MM.1S (cell line): ENCODE measurements around the gene ASTN1.

Experiments
- DNase-seq: peaks from one replicate; pipeline ENCODE4 v3.0.0-alpha.2; 2015
- H2AFZ ChIP-seq: fragments of 300-600 bp; sonication (generic); 2 replicates; pipeline ENCODE4 v1.6.0; 2016; ENCODE audit warnings: antibody characterized with exemption, low read length
- H3F3A ChIP-seq: fragments of 300-600 bp; sonication (generic); 2 replicates; pipeline ENCODE4 v1.6.1; 2016; ENCODE audit warnings: mild to moderate bottlenecking, antibody characterized with exemption, low read length, moderate library complexity, mixed read lengths; ENCODE audit not compliant: insufficient read depth
- H3K27ac ChIP-seq: fragments of 300-600 bp; sonication (generic); 2 replicates; pipeline ENCODE4 v1.5.1; 2016; ENCODE audit warnings: mild to moderate bottlenecking, low read length
- H3K27me3 ChIP-seq: fragments of 300-600 bp; sonication (generic); replicated peaks from 2 replicates; pipeline ENCODE4 v1.6.0; 2016; ENCODE audit warnings: low read length; ENCODE audit not compliant: insufficient read depth
- H3K36me3 ChIP-seq: fragments of 300-600 bp; sonication (generic); replicated peaks from 2 replicates; pipeline ENCODE4 v1.6.1; 2016; ENCODE audit warnings: mild to moderate bottlenecking, low read length, mixed read lengths; ENCODE audit not compliant: insufficient read depth
- H3K4me1 ChIP-seq: fragments of 300-600 bp; sonication (generic); 2 replicates; pipeline ENCODE4 v1.6.1; 2016; ENCODE audit warnings: low read length, mixed read lengths
- H3K4me2 ChIP-seq: fragments of 300-600 bp; sonication (generic); 2 replicates; pipeline ENCODE4 v1.6.0; 2016; ENCODE audit warnings: low read depth, low read length
- H3K4me3 ChIP-seq: fragments of 300-600 bp; sonication (generic); 2 replicates; pipeline ENCODE4 v1.5.1; 2016; ENCODE audit warnings: low read length, mixed read lengths
- H3K79me2 ChIP-seq: fragments of 300-600 bp; sonication (generic); 2 replicates; pipeline ENCODE4 v1.6.1; 2016; ENCODE audit warnings: mixed run types, low read length, mixed read lengths
- H3K9ac ChIP-seq: fragments of 300-600 bp; sonication (generic); 2 replicates; pipeline ENCODE4 v1.6.1; 2016; ENCODE audit warnings: low read length, mixed read lengths
- H3K9me2 ChIP-seq: fragments of 300-600 bp; sonication (generic); replicated peaks from 2 replicates; pipeline ENCODE4 v1.6.1; 2016; ENCODE audit warnings: mild to moderate bottlenecking, low read length, mixed read lengths; ENCODE audit not compliant: insufficient read depth
- H3K9me3 ChIP-seq: fragments of 300-600 bp; sonication (generic); replicated peaks from 2 replicates; pipeline ENCODE4 v1.6.1; 2016; ENCODE audit warnings: mild to moderate bottlenecking, low read length, mixed read lengths; ENCODE audit not compliant: insufficient read depth
- H4K20me1 ChIP-seq: fragments of 300-600 bp; sonication (generic); 2 replicates; pipeline ENCODE4 v1.6.1; 2016; ENCODE audit warnings: mild to moderate bottlenecking, low read length, moderate library complexity, mixed read lengths; ENCODE audit not compliant: insufficient read depth
- EZH2 ChIP-seq: fragments of 300-600 bp; sonication (generic); optimal IDR thresholded peaks from 2 replicates; pipeline ENCODE3; 2017; ENCODE audit warnings: low read depth, mild to moderate bottlenecking, antibody characterized with exemption, low read length, mixed read lengths
- EZH2phosphoT487 ChIP-seq: fragments of 300-600 bp; sonication (generic); IDR thresholded peaks from 2 replicates; pipeline ENCODE4 v1.6.1; 2018; ENCODE audit warnings: antibody characterized with exemption, low read length
- TF ChIP-seq, protein P1 (sequence below): fragments of 300-600 bp; sonication (generic); IDR thresholded peaks from 2 replicates; pipeline ENCODE4 v1.5.1; 2016; ENCODE audit warnings: antibody characterized with exemption, low read length, mixed read lengths

ASTN1 gene

DNA sequence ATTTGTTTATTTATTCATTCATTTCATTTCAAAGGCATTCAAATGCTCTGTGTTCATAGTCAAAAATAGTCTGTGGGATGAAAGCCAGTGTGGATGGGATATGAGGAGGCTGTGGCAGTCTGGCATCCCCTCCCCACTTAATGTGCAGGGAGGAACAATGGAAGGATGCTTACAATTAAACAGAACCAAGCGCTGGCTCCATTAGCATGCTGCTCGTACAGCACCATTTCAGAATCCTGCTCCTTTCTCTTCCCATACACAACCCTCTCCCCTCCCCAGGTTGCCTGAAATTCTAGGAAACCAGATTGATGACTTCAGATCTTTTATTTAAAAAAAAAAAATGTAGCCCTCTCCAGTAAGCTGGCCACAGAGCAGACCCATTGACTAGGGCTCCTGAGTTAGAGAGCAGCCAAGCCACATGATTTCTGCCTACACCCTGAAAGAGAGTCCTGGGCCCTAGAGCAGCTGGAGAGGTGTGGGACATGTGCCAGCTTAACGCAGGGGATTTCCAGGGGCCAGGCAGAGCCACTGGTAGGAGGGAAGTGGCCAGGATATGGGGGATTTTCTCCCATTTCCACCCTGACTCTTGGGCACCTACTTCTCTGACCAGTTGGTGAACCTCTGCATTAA lies 205.2 kb downstream of the ASTN1 start:
- Histone ChIP-seq H3K4me2 (no peak overlapping the region), H3K9ac (no peak overlapping the region), H3K9me2 (no peaks in the 10 kb centered on the region), H3K4me1 (no peaks in the 10 kb centered on the region), H3K27ac (no peak overlapping the region), H3K36me3 (no peaks in the 10 kb centered on the region), H3K27me3 (no peaks in the 10 kb centered on the region), H4K20me1 (no peaks in the 10 kb centered on the region), H3K79me2 (no peaks in the 10 kb centered on the region), H3K9me3 (no peaks in the 10 kb centered on the region), H2AFZ (no peak overlapping the region), H3F3A (no peaks in the 10 kb centered on the region), H3K4me3 (no peak overlapping the region)
- DNase-seq = no peak
- TF ChIP-seq EZH2phosphoT487 (no peak), EZH2 (no peak)
- TF ChIP-seq, protein P1, sequence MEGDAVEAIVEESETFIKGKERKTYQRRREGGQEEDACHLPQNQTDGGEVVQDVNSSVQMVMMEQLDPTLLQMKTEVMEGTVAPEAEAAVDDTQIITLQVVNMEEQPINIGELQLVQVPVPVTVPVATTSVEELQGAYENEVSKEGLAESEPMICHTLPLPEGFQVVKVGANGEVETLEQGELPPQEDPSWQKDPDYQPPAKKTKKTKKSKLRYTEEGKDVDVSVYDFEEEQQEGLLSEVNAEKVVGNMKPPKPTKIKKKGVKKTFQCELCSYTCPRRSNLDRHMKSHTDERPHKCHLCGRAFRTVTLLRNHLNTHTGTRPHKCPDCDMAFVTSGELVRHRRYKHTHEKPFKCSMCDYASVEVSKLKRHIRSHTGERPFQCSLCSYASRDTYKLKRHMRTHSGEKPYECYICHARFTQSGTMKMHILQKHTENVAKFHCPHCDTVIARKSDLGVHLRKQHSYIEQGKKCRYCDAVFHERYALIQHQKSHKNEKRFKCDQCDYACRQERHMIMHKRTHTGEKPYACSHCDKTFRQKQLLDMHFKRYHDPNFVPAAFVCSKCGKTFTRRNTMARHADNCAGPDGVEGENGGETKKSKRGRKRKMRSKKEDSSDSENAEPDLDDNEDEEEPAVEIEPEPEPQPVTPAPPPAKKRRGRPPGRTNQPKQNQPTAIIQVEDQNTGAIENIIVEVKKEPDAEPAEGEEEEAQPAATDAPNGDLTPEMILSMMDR = no peak

DNA sequence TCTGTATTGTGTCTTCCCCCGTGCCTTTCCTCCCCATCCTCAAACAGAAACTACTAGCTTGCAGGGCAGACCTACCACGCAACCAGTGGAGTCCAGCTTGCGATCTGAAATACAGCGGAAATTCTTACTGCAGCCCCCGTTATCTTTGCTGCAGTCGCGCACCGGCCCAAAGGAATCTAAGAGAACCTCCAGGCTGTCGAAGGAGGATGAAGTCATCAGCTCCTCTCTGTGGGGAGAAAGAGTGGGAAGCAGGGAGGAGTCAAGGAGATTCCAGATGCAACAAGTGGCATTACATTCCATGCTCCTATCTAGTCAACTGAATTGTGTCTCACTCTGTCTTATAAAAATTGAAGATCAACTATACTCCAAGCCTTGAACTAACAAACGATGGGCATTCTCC lies 206.9 kb downstream of the ASTN1 start:
- Histone ChIP-seq H3K36me3 (no peaks in the 10 kb centered on the region), H3K27ac (no peak overlapping the region), H2AFZ (no peak overlapping the region), H3K9me2 (no peaks in the 10 kb centered on the region), H4K20me1 (no peaks in the 10 kb centered on the region), H3K27me3 (no peaks in the 10 kb centered on the region), H3K4me2 (no peak overlapping the region), H3K4me3 (no peak overlapping the region), H3F3A (no peaks in the 10 kb centered on the region), H3K9me3 (no peaks in the 10 kb centered on the region), H3K79me2 (no peaks in the 10 kb centered on the region), H3K4me1 (no peaks in the 10 kb centered on the region), H3K9ac (no peak overlapping the region)
- TF ChIP-seq EZH2phosphoT487 = no peak
- no peak for TF ChIP-seq EZH2
- TF ChIP-seq, protein P1 = no peak
- DNase-seq = no peak

DNA sequence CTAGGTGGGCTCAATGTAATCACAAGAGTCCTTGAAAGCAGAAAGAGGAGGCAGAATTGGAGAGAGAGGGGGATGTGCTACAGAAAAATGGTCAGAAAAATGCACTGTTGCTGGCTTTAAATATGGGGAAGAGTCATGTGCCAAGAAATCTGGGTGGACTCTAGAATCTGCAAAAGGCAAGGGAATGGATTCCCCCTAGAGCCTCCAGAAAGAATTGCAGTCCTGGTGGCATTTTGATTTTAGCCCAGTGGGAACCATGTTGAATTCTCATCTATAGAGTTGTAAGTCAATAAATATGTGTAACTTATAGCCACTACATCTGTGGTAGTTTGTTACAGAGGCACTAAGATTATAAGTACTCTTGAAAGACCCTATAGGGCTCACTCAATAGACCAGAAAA lies 210.3 kb downstream of the ASTN1 start:
- Histone ChIP-seq H3K4me1 (peaks cover 18% of the 10 kb centered on the region), H3F3A (0 out of 2 replicates have a peak, but pooled peaks cover 3% of the 10 kb centered on the region)
- peak; percentile 37 for DNase-seq

More for the DNA sequence above, 210.3 kb downstream of the ASTN1 start:
- H3K79me2 ChIP-seq = no peaks in the 10 kb centered on the region
- H3K27me3 ChIP-seq = no peaks in the 10 kb centered on the region
- TF ChIP-seq EZH2phosphoT487 (no peak), EZH2 (no peak)
- TF ChIP-seq, protein P1 = peak; percentile 47
- no peaks in the 10 kb centered on the region for H3K9me3 ChIP-seq
- no peak overlapping the region for H3K27ac ChIP-seq
- H4K20me1 ChIP-seq = no peaks in the 10 kb centered on the region
- H3K36me3 ChIP-seq = no peaks in the 10 kb centered on the region
- H2AFZ ChIP-seq = no peak overlapping the region
- no peak overlapping the region for H3K4me2 ChIP-seq
- no peak overlapping the region for H3K4me3 ChIP-seq
- H3K9ac ChIP-seq = no peak overlapping the region
- H3K9me2 ChIP-seq = no peaks in the 10 kb centered on the region
